Breast epithelium (tissue), 4 donors: ENCODE data around the gene THEMIS2. TPM values are rescaled to one million over a fixed set of nuclear protein-coding genes. Genes with fewer than 3 reads are reported as not detected.
A peak's percentile ranks its signal among the peaks of the same experiment; 100 is the strongest.

Experiments used
- DNase-seq, 2 donors: peaks; one replicate each; pipeline ENCODE4 v3.0.0-alpha.2; 2019; ENCODE audit warnings: low spot score in 2 of 2
- H3K27ac ChIP-seq, 2 donors: fragments of 200-600 bp; sonication (generic) in 1 of 2; one replicate each; pipeline ENCODE4 v1.5.1; 2016 to 2019; ENCODE audit warnings: mild to moderate bottlenecking in 1 of 2
- H3K27me3 ChIP-seq, 2 donors: fragments of 200-600 bp; sonication (generic) in 1 of 2; one replicate each; pipeline versions ENCODE4 v1.5.1 to v1.6.0; 2017 to 2019; ENCODE audit warnings: control low read depth in 1 of 2, mild to moderate bottlenecking in 1 of 2
- H3K36me3 ChIP-seq: fragments of 200-600 bp; one replicate; pipeline ENCODE4 v1.5.1; 2019
- H3K4me1 ChIP-seq, 2 donors: fragments of 200-600 bp; sonication (generic); one replicate each; pipeline ENCODE4 v1.5.1; 2016 to 2019; ENCODE audit warnings: control low read depth in 1 of 2
- H3K4me3 ChIP-seq, 3 donors: fragments of 200-600 bp; sonication (generic); 1 replicate in 2 of 3; 2 replicates in 1 of 3; pipeline ENCODE4 v1.5.1; 2016 to 2019; ENCODE audit warnings: mild to moderate bottlenecking in 3 of 3, moderate library complexity in 2 of 3
- H3K9me3 ChIP-seq, 2 donors: fragments of 200-600 bp; sonication (generic) in 1 of 2; one replicate each; pipeline ENCODE4 v1.5.1; 2016 to 2019; ENCODE audit warnings: control low read depth in 1 of 2
- CTCF ChIP-seq, 3 donors: fragments of 450-650 bp; IDR thresholded peaks; one replicate each; pipeline ENCODE4 v1.5.1; 2016 to 2017; ENCODE audit warnings: antibody characterized with exemption in 3 of 3, mild to moderate bottlenecking in 3 of 3, moderate library complexity in 3 of 3
- POLR2A ChIP-seq: fragments of 450-650 bp; IDR thresholded peaks from one replicate; pipeline ENCODE4 v1.6.1; 2016; ENCODE audit warnings: antibody characterized with exemption, mild to moderate bottlenecking, moderate library complexity
- POLR2AphosphoS5 ChIP-seq, 3 donors: sonication (generic); formaldehyde crosslinking; IDR thresholded peaks; one replicate each; pipeline ENCODE4 v1.6.1; 2017; ENCODE audit warnings: antibody characterized with exemption in 3 of 3
- intact Hi-C: fragments of 100-400 bp; cut with DNase I; formaldehyde crosslinking; loops from one replicate; pipeline ENCODE4 v1.15.1; 2023; ENCODE audit warnings: low total_unique reads
- total RNA-seq, 3 donors: library from RNA; depleted of rRNA; stranded (reverse); fragments of >200 nt; gene quantifications; one replicate each; pipeline ENCODE4 v1.1.0, GENCODE V29; 2016

Gene THEMIS2
- total RNA-seq, 3 donors from 2014 or later: 22.0 to 52.0 (median 25.6) TPM

GRCh38 chr1:27878787-27879335 lies 6.5 kb downstream of the THEMIS2 start:
- Histone ChIP-seq H3K9me3 (no peaks in the 10 kb centered on the region), H3K4me1 (no peaks in the 10 kb centered on the region), H3K27me3 (no peaks in the 10 kb centered on the region), H3K36me3 (no peaks in the 10 kb centered on the region), H3K27ac (no peak overlapping the region), H3K4me3 (no peak overlapping the region)
- DNase-seq: peak in 1 of 2 donors; percentile 17
- TF ChIP-seq POLR2A: no peak
- TF ChIP-seq CTCF (IDR thresholded peaks at IDR 0.05): no peak
- intact Hi-C loops: no loop called here

- TF ChIP-seq CTCF (IDR thresholded peaks at IDR 0.05) (no peak), POLR2AphosphoS5 (IDR thresholded peaks at IDR 0.05) (no peak), POLR2A (no peak)
- no peaks in the 10 kb centered on the region for H3K27me3 ChIP-seq
- DNase-seq: peak in 1 of 2 donors; percentile 36
- no peak overlapping the region for H3K27ac ChIP-seq
- intact Hi-C loops: no loop called here
- H3K4me1 ChIP-seq: no peaks in the 10 kb centered on the region
- H3K4me3 ChIP-seq: no peak overlapping the region
- no peaks in the 10 kb centered on the region for H3K36me3 ChIP-seq
- no peaks in the 10 kb centered on the region for H3K9me3 ChIP-seq
Measured at GRCh38 chr1:27879374-27880082, 7.2 kb downstream of the THEMIS2 start.

GRCh38 chr1:27882543-27882903 lies 10.2 kb downstream of the THEMIS2 start:
- no peaks in the 10 kb centered on the region for H3K4me1 ChIP-seq

GRCh38 chr1:27883536-27883935 lies 11.2 kb downstream of the THEMIS2 start:
- no peaks in the 10 kb centered on the region for H3K4me1 ChIP-seq
- DNase-seq: peak in 1 of 2 donors; percentile 42
- no peaks in the 10 kb centered on the region for H3K9me3 ChIP-seq
- intact Hi-C loops: no loop called here
- peak overlapping the region in 1 of 2 donors; percentile 14 for H3K27ac ChIP-seq
- H3K4me3 ChIP-seq: no peak overlapping the region
- H3K27me3 ChIP-seq: no peaks in the 10 kb centered on the region
- TF ChIP-seq CTCF (IDR thresholded peaks at IDR 0.05) (no peak), POLR2AphosphoS5 (IDR thresholded peaks at IDR 0.05) (no peak), POLR2A (no peak)
- H3K36me3 ChIP-seq: no peaks in the 10 kb centered on the region

More at GRCh38 chr1:27882543-27882903, 10.2 kb downstream of the THEMIS2 start:
- H3K9me3 ChIP-seq: no peaks in the 10 kb centered on the region
- TF ChIP-seq POLR2A: no peak
- no peak for TF ChIP-seq POLR2AphosphoS5 (IDR thresholded peaks at IDR 0.05)
- TF ChIP-seq CTCF (IDR thresholded peaks at IDR 0.05): no peak
- H3K36me3 ChIP-seq: no peaks in the 10 kb centered on the region
- intact Hi-C loops: no loop called here
- no peak overlapping the region for H3K4me3 ChIP-seq
- no peak for DNase-seq
- H3K27ac ChIP-seq: no peak overlapping the region
- no peaks in the 10 kb centered on the region for H3K27me3 ChIP-seq
